ENCODE data around the gene RAET1G. TPM values are rescaled to one million over a fixed set of nuclear protein-coding genes. Genes with fewer than 3 reads are reported as not detected.
"Not testable (repeated sequence)": the region's sequence is repeated elsewhere in the genome, so short reads cannot be mapped to it uniquely, and the experiment has no call there.

The RAET1G gene
- total and polyA plus RNA-seq, 11 donors: 0.22 to 1.9 (median 0.25) TPM; not detected in 8

GRCh38 chr6:149967591-149967990 is 44.7 kb upstream of the RAET1G start:
- TF ChIP-seq POLR2A (IDR thresholded peaks at IDR 0.05): no peak
- TF ChIP-seq CTCF (IDR thresholded peaks at IDR 0.05): no peak
- Histone ChIP-seq H3K27ac (no peak overlapping the region), H3K27me3 (peaks cover 14 to 79% (median 29%) of the 10 kb centered on the region in 9 donors), H3K4me1 (peaks cover 0 to 28% (median 14%) of the 10 kb centered on the region in 12 donors), H3K4me3 (no peak overlapping the region), H3K9me3 (no peaks in the 10 kb centered on the region), H3K36me3 (no peaks in the 10 kb centered on the region)
- WGBS, 4 donors: 81 to 95% (median 85%) methylated on average over 4 of the region's 4 CpGs
- no peak for DNase-seq
- no peak for ATAC-seq
- intact Hi-C loops (cut with DNase I): loop anchor here in 2 of 10 donors (5.0 to 10.0 kb wide), 2 partner anchors 35 to 47 kb away; no protein-coding TSS in a partner anchor

GRCh38 chr6:149966319-149966718 is 43.4 kb upstream of the RAET1G start:
- intact Hi-C loops (cut with DNase I): loop anchor here in 2 of 10 donors (5.0 to 10.0 kb wide), 2 partner anchors 36 to 48 kb away; no protein-coding TSS in a partner anchor
- not testable (repeated sequence) for H3K36me3 ChIP-seq, H3K9me3 ChIP-seq, DNase-seq, H3K4me3 ChIP-seq, H3K27ac ChIP-seq, ATAC-seq
- WGBS, 4 donors: 88 to 100% (median 94%) methylated on average over 2 of the region's 2 CpGs
- Histone ChIP-seq H3K4me1 (peaks cover 0 to 28% (median 14%) of the 10 kb centered on the region in 12 donors), H3K27me3 (peaks cover 14 to 87% (median 33%) of the 10 kb centered on the region in 9 donors)

- Histone ChIP-seq H3K4me1 (peaks cover 0 to 28% (median 14%) of the 10 kb centered on the region in 12 donors), H3K27ac (no peak overlapping the region), H3K36me3 (no peaks in the 10 kb centered on the region), H3K4me3 (peak overlapping the region; percentile 17 to 68 (median 54)), H3K27me3 (peaks cover 14 to 87% (median 40%) of the 10 kb centered on the region in 9 donors), H3K9me3 (no peaks in the 10 kb centered on the region)
- DNase-seq (peak in 1 of 5 donors; percentile 69), ATAC-seq (peak in 1 of 4 donors; percentile 32)
- intact Hi-C loops (cut with DNase I): loop anchor here in 3 of 10 donors (2.0 to 10.0 kb wide), 3 partner anchors 37 to 49 kb away; no protein-coding TSS in a partner anchor
- WGBS, 4 donors: 12 to 19% (median 16%) methylated on average over 27 to 38 of the region's 38 CpGs
- no peak for TF ChIP-seq POLR2A (IDR thresholded peaks at IDR 0.05)
- TF ChIP-seq CTCF (IDR thresholded peaks at IDR 0.05): no peak
Observed at GRCh38 chr6:149965194-149966020, 42.5 kb upstream of the RAET1G start.

GRCh38 chr6:149964308-149965193 is 41.6 kb upstream of the RAET1G start:
- Histone ChIP-seq H3K36me3 (no peaks in the 10 kb centered on the region), H3K27ac (no peak overlapping the region), H3K4me3 (peak overlapping the region; percentile 19 to 68 (median 54)), H3K27me3 (peaks cover 14 to 81% (median 40%) of the 10 kb centered on the region in 9 donors), H3K9me3 (no peaks in the 10 kb centered on the region), H3K4me1 (peaks cover 0 to 28% (median 14%) of the 10 kb centered on the region in 12 donors)
- intact Hi-C loops (cut with DNase I): loop anchor here in 3 of 10 donors (2.0 to 10.0 kb wide), 3 partner anchors 38 to 50 kb away; no protein-coding TSS in a partner anchor
- TF ChIP-seq CTCF (IDR thresholded peaks at IDR 0.05) (no peak), POLR2A (IDR thresholded peaks at IDR 0.05) (no peak)
- WGBS, 4 donors: 1 to 2% (median 1%) methylated on average over 40 to 103 of the region's 103 CpGs
- DNase-seq (peak in 1 of 5 donors; percentile 62), ATAC-seq (peak in 1 of 4 donors; percentile 6)
